CD4-positive, CD25-positive, alpha-beta regulatory T cell (primary cell): ENCODE measurements around the gene LKAAEAR1. TPM values are rescaled to one million over a fixed set of nuclear protein-coding genes. Genes with fewer than 3 reads are reported as not detected.
"Not testable (repeated sequence)": the region's sequence is repeated elsewhere in the genome, so short reads cannot be mapped to it uniquely, and the experiment has no call there.

ENCODE experiments used
- ATAC-seq, 2 donors: fragments of 150-1000 bp; cut with Tn5 transposase; one replicate each; pipeline ENCODE4 v1.10.0; 2021; ENCODE audit warnings: low read depth in 2 of 2, moderate number of reproducible peaks in 2 of 2, moderate library complexity in 1 of 2
- DNase-seq, 3 donors: peaks; one replicate each; pipeline versions ENCODE4 v3.0.0 to v3.0.0-alpha.2; 2012 to 2022; ENCODE audit warnings: mixed read lengths in 1 of 3
- H3K27ac ChIP-seq: one replicate; pipeline ENCODE4 v1.7.0; 2013; ENCODE audit warnings: mild to moderate bottlenecking, low read length; ENCODE audit not compliant: insufficient read depth, poor library complexity, severe bottlenecking
- H3K27me3 ChIP-seq: one replicate; pipeline ENCODE4 v1.7.0; 2013; ENCODE audit warnings: low read length; ENCODE audit not compliant: control insufficient read depth, insufficient read depth
- H3K36me3 ChIP-seq: one replicate; pipeline ENCODE4 v1.7.0; 2013; ENCODE audit warnings: mild to moderate bottlenecking, low read length, moderate library complexity; ENCODE audit not compliant: control insufficient read depth, insufficient read depth
- H3K4me1 ChIP-seq: 2 replicates; pipeline ENCODE4 v1.7.0; 2013; ENCODE audit warnings: mild to moderate bottlenecking, low read length; ENCODE audit not compliant: insufficient read depth, control insufficient read depth, poor library complexity, severe bottlenecking
- H3K4me3 ChIP-seq: one replicate; pipeline ENCODE4 v1.7.0; 2013; ENCODE audit warnings: low read depth, mild to moderate bottlenecking, low read length, moderate library complexity
- H3K9me3 ChIP-seq, 2 experiments: 1 replicate in 1 of 2; 2 replicates in 1 of 2; pipeline ENCODE4 v1.7.0; 2013; ENCODE audit warnings: low read length in 2 of 2, mild to moderate bottlenecking in 1 of 2, moderate library complexity in 1 of 2; ENCODE audit not compliant: control insufficient read depth in 2 of 2
- H3K27ac Mint-ChIP-seq, 3 donors: one replicate each; pipeline ENCODE4 v1.8.0; 2020 to 2022; ENCODE audit warnings: mild to moderate bottlenecking in 3 of 3, mixed read lengths in 3 of 3, moderate library complexity in 2 of 3
- H3K27me3 Mint-ChIP-seq: one replicate; pipeline ENCODE4 v1.8.0; 2022; ENCODE audit warnings: mild to moderate bottlenecking, mixed read lengths
- H3K36me3 Mint-ChIP-seq: one replicate; pipeline ENCODE4 v1.8.0; 2020; ENCODE audit warnings: mixed read lengths
- H3K4me1 Mint-ChIP-seq, 4 donors: one replicate each; pipeline ENCODE4 v1.8.0; 2020 to 2022; ENCODE audit warnings: mixed read lengths in 4 of 4, mild to moderate bottlenecking in 1 of 4
- H3K4me3 Mint-ChIP-seq, 4 donors: one replicate each; pipeline ENCODE4 v1.8.0; 2020 to 2022; ENCODE audit warnings: mild to moderate bottlenecking in 4 of 4, mixed read lengths in 4 of 4, moderate library complexity in 3 of 4
- H3K9me3 Mint-ChIP-seq, 7 donors: one replicate each; pipeline ENCODE4 v1.8.0; 2020 to 2022; ENCODE audit warnings: mixed read lengths in 7 of 7, mild to moderate bottlenecking in 3 of 7, moderate library complexity in 2 of 7
- polyA plus RNA-seq, 4 donors: library from polyadenylated mRNA; unstranded; fragments of 300-500 nt; fragmentation: Illumina TruSeq; gene quantifications; one replicate each; pipeline ENCODE4 v1.2.3, GENCODE V29; 2021
- total RNA-seq: library from RNA; stranded (reverse); gene quantifications from one replicate; pipeline ENCODE4 v1.2.3, GENCODE V29; 2022

The LKAAEAR1 gene
- total and polyA plus RNA-seq, 5 donors from 2014 or later = 0.42 to 1.4 TPM; not detected in 3

GRCh38 chr20:64091770-64092169 lies 7.6 kb upstream of the LKAAEAR1 start:
- Histone ChIP-seq H3K9me3 (peaks cover 0 to 6% of the 10 kb centered on the region in 2 experiments), H3K4me3 (no peak overlapping the region), H3K36me3 (no peaks in the 10 kb centered on the region), H3K27me3 (no peaks in the 10 kb centered on the region), H3K4me1 (no peaks in the 10 kb centered on the region), H3K27ac (no peak overlapping the region)
- ATAC-seq = no peak
- Mint-ChIP-seq H3K27ac (no peak overlapping the region), H3K4me1 (peaks cover 0 to 7% (median 4%) of the 10 kb centered on the region in 4 donors), H3K9me3 (peaks cover 0 to 7% (median 2%) of the 10 kb centered on the region in 7 donors), H3K4me3 (no peak overlapping the region), H3K27me3 (peaks cover 18% of the 10 kb centered on the region), H3K36me3 (peaks cover 7% of the 10 kb centered on the region)
- DNase-seq = no peak

- Mint-ChIP-seq H3K4me1 (peaks cover 0 to 7% (median 2%) of the 10 kb centered on the region in 4 donors), H3K4me3 (no peak overlapping the region), H3K27me3 (peaks cover 18% of the 10 kb centered on the region), H3K36me3 (peaks cover 3% of the 10 kb centered on the region), H3K9me3 (peaks cover 0 to 9% (median 2%) of the 10 kb centered on the region in 7 donors), H3K27ac (no peak overlapping the region)
- Histone ChIP-seq H3K4me3 (no peak overlapping the region), H3K4me1 (no peaks in the 10 kb centered on the region), H3K27ac (no peak overlapping the region), H3K36me3 (no peaks in the 10 kb centered on the region), H3K9me3 (peaks cover 0 to 6% of the 10 kb centered on the region in 2 experiments), H3K27me3 (no peaks in the 10 kb centered on the region)
- DNase-seq = no peak
- ATAC-seq = no peak
Observed at GRCh38 chr20:64091340-64091739, 7.1 kb upstream of the LKAAEAR1 start.

GRCh38 chr20:64090165-64090564 lies 6.0 kb upstream of the LKAAEAR1 start:
- H3K36me3 Mint-ChIP-seq = peaks cover 3% of the 10 kb centered on the region
- H3K27ac ChIP-seq = no peak overlapping the region
- peaks cover 0 to 8% (median 2%) of the 10 kb centered on the region in 4 donors for H3K4me1 Mint-ChIP-seq
- no peaks in the 10 kb centered on the region for H3K36me3 ChIP-seq
- H3K27ac Mint-ChIP-seq = no peak overlapping the region
- H3K4me3 Mint-ChIP-seq = no peak overlapping the region
- no peak overlapping the region for H3K4me3 ChIP-seq
- H3K27me3 Mint-ChIP-seq = peaks cover 23% of the 10 kb centered on the region
- H3K27me3 ChIP-seq = peaks cover 4% of the 10 kb centered on the region
- DNase-seq (no peak), ATAC-seq (no peak)
- peaks cover 0 to 6% of the 10 kb centered on the region in 2 experiments for H3K9me3 ChIP-seq
- no peaks in the 10 kb centered on the region for H3K4me1 ChIP-seq
- peaks cover 0 to 9% (median 2%) of the 10 kb centered on the region in 7 donors for H3K9me3 Mint-ChIP-seq

GRCh38 chr20:64088586-64088985 lies 4.4 kb upstream of the LKAAEAR1 start:
- peaks cover 33% of the 10 kb centered on the region for H3K27me3 Mint-ChIP-seq
- H3K36me3 Mint-ChIP-seq, H3K4me3 Mint-ChIP-seq: not testable (repeated sequence)

GRCh38 chr20:64087226-64087825 lies 3.1 kb upstream of the LKAAEAR1 start:
- not testable (repeated sequence) for H3K4me3 ChIP-seq, ATAC-seq, H3K36me3 Mint-ChIP-seq, H3K9me3 Mint-ChIP-seq, H3K27me3 ChIP-seq, H3K36me3 ChIP-seq, H3K27ac ChIP-seq, H3K4me3 Mint-ChIP-seq, DNase-seq, H3K9me3 ChIP-seq, H3K27ac Mint-ChIP-seq
- Mint-ChIP-seq H3K4me1 (peaks cover 0 to 18% (median 3%) of the 10 kb centered on the region in 4 donors), H3K27me3 (peaks cover 35% of the 10 kb centered on the region)
- H3K4me1 ChIP-seq = peaks cover 22% of the 10 kb centered on the region

More at GRCh38 chr20:64088586-64088985, 4.4 kb upstream of the LKAAEAR1 start:
- not testable (repeated sequence) for H3K9me3 ChIP-seq, DNase-seq, H3K27ac Mint-ChIP-seq, H3K4me3 ChIP-seq, ATAC-seq, H3K27ac ChIP-seq, H3K36me3 ChIP-seq, H3K27me3 ChIP-seq, H3K9me3 Mint-ChIP-seq
- peaks cover 10% of the 10 kb centered on the region for H3K4me1 ChIP-seq
- peaks cover 0 to 14% (median 3%) of the 10 kb centered on the region in 4 donors for H3K4me1 Mint-ChIP-seq

- ATAC-seq (no peak), DNase-seq (no peak)
- H3K4me3 ChIP-seq = no peak overlapping the region
- H3K36me3 ChIP-seq = no peaks in the 10 kb centered on the region
- peaks cover 3% of the 10 kb centered on the region for H3K36me3 Mint-ChIP-seq
- H3K4me3 Mint-ChIP-seq = peak overlapping the region in 1 of 4 donors; percentile 73
- no peak overlapping the region for H3K27ac Mint-ChIP-seq
- H3K4me1 Mint-ChIP-seq = peaks cover 0 to 23% (median 4%) of the 10 kb centered on the region in 4 donors
- H3K4me1 ChIP-seq = peaks cover 24% of the 10 kb centered on the region
- H3K9me3 ChIP-seq = peaks cover 0 to 6% of the 10 kb centered on the region in 2 experiments
- peaks cover 40% of the 10 kb centered on the region for H3K27me3 Mint-ChIP-seq
- H3K9me3 Mint-ChIP-seq = peaks cover 0 to 9% (median 2%) of the 10 kb centered on the region in 7 donors
- H3K27me3 ChIP-seq = peaks cover 4% of the 10 kb centered on the region
- H3K27ac ChIP-seq = no peak overlapping the region
Observed at GRCh38 chr20:64086801-64087200, 2.6 kb upstream of the LKAAEAR1 start.

GRCh38 chr20:64084685-64085152 lies 521 bp upstream of the LKAAEAR1 start:
- H3K9me3 Mint-ChIP-seq = peaks cover 0 to 9% (median 2%) of the 10 kb centered on the region in 7 donors
- peaks cover 29% of the 10 kb centered on the region for H3K4me1 ChIP-seq
- H3K4me3 Mint-ChIP-seq = peak overlapping the region in 3 of 4 donors; percentile 85 to 90 (median 88)
- H3K4me1 Mint-ChIP-seq = peaks cover 0 to 37% (median 10%) of the 10 kb centered on the region in 4 donors
- H3K4me3 ChIP-seq = no peak overlapping the region
- ATAC-seq (no peak), DNase-seq (no peak)
- peaks cover 0 to 6% of the 10 kb centered on the region in 2 experiments for H3K9me3 ChIP-seq
- peaks cover 44% of the 10 kb centered on the region for H3K27me3 Mint-ChIP-seq
- H3K27me3 ChIP-seq = peaks cover 4% of the 10 kb centered on the region
- no peak overlapping the region for H3K27ac ChIP-seq
- no peaks in the 10 kb centered on the region for H3K36me3 ChIP-seq
- no peak overlapping the region for H3K27ac Mint-ChIP-seq
- peaks cover 3% of the 10 kb centered on the region for H3K36me3 Mint-ChIP-seq
